ENCODE data around the gene DOCK1.
"Not testable (repeated sequence)": the region's sequence is repeated elsewhere in the genome, so short reads cannot be mapped to it uniquely, and the experiment has no call there.

The DOCK1 gene

DNA sequence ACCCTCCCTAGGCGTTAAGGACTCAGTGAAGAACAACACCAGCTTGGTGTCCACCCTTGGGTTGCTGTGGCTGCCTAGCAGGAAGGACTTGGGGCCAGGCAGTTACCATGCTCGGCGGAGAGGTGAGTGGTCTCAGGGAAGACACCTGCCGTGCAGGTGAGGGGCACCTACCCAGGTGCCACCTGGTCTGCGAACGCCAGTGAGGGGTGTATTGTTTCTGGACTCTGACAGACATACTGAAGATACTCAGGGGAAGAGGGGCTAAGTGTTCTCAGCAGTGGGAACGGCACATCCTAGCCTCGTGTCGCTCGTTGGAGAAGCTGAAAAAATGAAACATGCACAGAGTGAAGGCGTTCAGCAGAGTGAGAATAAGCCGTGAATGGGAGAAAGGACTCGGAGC lies 22.6 kb downstream of the DOCK1 start:
- DNase-seq, result no peak

DNA sequence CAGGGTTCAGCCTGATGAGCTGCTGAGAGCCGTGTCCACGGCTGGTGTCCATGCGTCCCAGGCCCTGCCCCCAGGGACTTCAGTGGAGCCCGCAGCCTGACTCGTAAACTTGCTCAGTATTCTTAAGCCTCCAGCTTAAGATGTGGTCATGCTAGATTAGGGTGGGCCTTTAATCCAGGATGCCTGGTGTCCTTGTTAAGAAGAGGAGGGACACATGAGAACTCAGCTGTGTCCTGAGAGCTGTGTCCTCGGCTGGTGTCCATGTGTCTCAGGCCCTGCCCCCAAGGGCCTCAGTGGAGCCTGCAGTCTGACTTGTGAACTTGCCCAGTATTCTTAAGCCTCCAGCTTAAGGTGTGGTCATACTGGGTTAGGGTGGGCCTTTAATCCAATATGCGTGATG lies 23.0 kb downstream of the DOCK1 start:
- no peak for DNase-seq

DNA sequence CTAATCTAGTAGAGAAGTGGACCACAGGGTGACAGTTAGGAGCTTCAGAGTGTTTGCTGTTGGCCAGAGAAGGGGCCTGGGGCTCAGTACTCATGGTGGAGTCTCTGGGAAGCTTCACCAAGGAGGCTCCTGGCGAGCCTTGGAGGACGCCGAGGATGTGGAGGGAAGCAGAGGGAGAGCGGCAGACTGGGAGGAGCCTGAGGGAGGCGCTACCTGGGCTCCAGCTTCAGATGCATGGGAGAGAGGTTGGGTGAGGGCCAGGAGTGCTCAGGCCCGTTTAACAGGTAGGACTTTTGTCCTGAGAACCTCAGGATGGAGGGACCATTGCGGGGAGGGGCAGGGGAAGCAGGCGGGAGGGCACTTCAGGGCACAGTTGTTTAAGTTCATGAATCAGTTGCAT lies 24.2 kb downstream of the DOCK1 start:
- no peak for DNase-seq

DNA sequence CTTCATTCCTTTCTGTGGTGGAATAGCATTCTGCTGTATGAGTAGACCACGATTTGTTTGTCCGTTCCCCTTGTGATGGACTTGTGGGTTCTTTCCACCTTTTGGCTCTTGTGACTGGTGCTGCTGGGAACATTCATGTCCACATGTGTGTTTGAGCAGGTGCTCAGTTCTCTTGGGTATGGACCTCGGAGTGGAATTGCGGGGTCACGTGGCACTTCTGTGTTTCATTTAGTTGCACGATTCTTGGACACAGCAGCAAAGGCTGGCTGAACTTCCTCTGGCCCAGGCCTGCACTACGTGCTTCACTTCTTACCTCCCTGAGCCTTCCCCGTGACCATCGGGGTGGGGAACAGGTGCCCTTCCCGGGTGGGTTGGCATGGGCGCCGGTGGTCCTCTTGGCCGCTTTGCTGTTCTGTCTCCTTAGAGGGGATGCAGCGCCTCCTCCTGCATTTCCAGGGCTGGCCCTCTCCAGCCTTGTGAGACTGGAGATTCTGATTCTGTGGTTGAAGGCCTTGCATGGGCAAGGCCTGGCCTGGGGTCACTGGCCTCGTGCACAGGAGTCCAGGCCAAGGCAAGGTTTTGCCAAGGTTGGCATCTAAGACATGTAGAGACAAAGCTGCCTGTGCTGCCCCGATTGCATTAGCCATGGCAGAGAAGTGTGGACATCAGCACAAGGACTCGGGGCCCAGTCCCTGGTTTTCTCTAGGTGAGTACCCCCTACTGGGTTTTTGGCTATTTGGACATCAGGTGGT lies 25.1 kb downstream of the DOCK1 start:
- DNase-seq, result no peak

- no peak for DNase-seq
These were observed 25.8 kb downstream of the DOCK1 start for GRCh38 chr10:126930883-126931503.

DNA sequence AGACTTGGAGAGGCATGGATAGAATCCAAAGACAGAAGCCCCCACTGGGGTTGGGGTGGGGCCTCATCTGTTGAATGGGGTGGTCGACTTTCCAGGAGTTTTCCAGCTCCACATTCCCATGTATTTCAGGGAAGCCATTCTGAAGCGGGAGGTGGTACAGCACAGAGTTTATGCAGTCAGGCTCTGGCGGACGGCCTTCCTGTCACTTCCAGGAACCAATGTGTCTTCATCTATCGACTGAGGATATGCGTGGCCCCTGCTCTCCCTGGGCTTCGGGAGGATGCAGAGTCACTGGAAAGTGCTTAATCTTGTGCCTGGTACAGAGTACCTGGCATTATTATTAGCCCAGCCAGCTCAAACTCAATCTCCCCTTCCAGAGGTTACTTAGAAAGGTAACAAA lies 26.3 kb downstream of the DOCK1 start:
- DNase-seq, result no peak

- DNase-seq, result no peak
These were observed 27.3 kb downstream of the DOCK1 start for GRCh38 chr10:126932516-126932915.

DNA sequence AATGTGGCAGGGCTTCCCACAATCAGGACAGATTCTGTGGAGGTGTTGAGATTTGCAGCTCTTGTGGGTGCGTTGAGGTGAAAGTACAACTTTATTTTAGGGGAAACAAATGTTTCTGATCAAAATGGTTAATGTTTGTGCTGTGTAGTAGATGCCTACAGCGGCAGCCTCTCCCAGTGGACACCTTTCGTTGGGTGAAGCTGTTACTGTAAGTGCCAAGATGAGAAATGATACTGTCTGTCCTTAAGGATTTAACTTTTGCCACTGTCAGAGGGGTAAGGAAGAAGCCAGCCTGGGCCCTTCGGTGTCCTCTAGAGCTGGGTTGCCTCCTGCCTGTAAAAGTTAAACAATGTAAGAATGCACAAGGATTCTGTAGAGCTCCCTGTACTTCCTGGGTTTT lies 27.9 kb downstream of the DOCK1 start:
- no peak for DNase-seq

- no peak for DNase-seq
These were observed 30.2 kb downstream of the DOCK1 start for GRCh38 chr10:126935263-126935946.

- no peak for DNase-seq
These were observed 31.8 kb downstream of the DOCK1 start for GRCh38 chr10:126937026-126937425.

DNA sequence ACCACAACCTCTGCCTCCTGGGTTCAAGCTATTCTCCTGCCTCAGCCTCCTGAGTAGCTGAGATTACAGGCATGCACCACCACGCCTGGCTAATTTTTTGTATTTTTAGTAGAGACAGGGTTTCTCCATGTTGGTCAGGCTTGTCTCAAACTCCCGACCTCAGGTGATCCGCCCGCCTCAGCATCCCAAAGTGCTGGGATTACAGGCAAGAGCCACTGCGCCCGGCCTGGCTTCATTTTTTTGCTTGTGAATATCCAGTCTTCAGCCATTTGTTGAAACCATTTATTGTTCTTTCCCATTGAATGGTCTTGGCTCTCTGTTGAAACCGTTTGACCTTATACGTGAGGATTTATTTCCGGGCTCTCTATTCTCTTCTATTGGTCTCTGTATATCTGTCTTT lies 32.9 kb downstream of the DOCK1 start:
- DNase-seq, result not testable (repeated sequence)

DNA sequence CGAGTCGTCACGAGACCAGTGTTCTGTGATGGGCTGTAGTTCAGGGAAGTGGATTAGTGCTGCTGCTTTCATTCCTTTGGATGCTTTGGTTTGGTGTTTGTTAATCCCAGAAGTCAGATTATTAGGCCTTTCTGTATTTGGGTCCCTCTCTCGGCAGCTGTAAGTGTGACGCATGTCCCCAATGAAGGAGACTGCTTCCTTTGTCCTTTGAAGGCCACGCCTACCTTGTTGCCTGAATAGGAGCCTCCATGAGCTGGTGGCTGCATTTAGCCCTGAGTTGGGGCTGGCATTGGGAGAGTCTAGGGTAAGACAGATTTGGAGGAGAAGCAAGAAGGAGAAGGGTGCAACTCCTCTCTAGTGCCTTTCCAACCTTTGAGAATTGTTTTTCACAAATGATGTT lies 34.5 kb downstream of the DOCK1 start:
- DNase-seq, result no peak

- DNase-seq, result no peak
These were observed 35.6 kb downstream of the DOCK1 start for GRCh38 chr10:126940670-126941310.

- DNase-seq, result no peak
These were observed 39.0 kb downstream of the DOCK1 start for GRCh38 chr10:126944191-126944590.

DNA sequence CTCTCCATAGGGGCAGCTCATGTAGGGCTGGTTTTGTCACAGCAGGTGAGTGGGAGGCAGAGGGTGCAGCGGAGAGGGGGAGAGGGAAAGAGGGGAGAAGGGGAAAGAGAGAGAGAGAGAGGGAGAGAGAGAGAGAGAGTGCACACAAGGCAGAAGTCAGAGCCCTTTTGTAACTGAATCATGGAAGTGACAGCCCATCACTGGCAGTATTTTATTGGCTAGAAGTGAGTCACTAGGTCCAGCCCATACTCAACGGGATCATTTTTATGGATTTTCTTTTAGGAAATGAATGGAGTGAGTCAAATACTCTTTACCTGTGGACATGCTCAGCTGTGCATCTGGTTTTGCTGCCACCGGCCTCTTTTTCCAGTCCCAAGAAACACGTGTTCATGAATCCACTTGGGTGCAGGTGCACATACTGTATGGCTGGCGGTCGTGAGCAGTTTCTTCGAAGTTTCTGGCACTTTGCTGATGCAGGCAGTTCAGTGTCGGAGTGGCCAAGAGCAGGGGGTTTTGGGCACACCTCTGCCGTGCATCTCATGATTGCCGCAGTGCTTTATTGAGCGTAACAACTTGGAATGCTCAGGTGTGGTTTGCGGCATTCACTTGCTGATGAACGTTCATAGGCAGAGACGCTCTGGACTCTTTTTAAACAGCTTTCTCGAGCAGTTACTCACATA lies 40.3 kb downstream of the DOCK1 start:
- DNase-seq, result no peak

DNA sequence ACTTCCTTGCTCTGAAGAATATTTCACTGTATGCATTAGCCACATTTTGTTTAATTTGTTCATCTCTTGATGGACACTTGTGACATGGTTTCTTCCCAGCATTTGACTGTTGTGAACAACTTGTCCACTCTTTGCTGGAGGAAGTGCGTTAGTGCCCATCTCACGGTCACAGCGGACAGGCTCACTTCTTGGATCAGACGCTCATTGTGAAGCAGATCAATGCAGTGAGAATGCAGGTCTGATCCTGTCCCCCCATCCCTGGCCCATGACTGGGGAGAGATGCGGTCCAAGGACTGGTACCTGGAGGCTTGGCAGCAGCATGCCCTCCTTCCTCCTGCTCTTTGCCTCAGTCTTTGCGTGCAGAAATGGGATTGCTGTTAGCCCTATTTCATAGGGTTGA lies 41.5 kb downstream of the DOCK1 start:
- DNase-seq, result no peak

GRCh38 chr10:126948355-126949160 lies 43.3 kb downstream of the DOCK1 start:
- DNase-seq, result no peak

DNA sequence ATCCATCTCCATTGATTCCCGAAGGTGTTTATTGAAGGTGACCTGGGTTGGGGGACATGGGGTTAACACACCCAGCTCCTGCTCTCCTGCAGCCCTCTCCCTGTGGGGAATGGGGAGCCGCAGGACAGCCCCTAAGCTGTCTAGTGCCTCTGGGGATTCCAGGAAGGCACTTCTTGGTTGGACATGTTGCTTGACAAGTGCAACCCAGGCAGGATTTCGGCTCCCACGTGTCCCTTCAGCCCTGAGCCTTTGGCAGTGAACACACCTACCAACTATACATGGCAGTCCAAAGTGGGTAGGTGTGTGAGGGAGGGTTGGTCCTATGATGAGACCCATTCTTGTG lies 43.9 kb downstream of the DOCK1 start:
- DNase-seq, result no peak

DNA sequence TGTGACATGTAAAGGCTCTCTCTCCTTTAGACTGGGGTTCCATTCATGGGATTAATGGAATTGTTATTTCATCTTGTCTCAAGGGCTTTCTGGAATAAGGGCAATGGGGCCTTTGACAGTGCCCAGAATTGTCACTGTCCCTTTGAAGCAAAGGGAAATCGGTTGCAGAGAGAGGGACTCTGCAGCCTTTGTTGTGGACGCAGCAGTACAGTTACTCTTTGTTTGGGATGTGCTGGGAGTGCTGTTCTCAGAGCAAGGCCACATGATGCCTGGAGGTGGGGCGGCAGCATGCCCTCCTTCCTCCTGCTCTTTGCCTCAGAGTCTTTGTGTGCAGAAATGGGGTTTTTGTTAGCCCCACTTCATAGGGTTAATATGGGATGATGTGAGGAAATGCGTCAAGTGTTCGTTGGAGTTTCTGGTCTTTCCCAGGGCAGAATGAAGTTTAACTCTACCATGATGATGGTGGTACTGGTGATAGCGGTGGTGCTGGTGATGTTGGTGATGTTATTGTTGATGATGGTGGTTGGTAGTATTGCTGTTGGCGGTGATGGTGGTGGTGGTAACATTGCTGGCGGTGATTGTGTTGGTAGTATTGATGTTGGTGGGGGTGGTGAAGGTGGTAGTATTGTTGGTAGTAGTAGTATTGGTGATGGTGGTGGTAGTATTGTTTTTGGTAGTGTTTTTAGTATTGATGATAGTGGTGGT lies 45.3 kb downstream of the DOCK1 start:
- DNase-seq, result no peak

DNA sequence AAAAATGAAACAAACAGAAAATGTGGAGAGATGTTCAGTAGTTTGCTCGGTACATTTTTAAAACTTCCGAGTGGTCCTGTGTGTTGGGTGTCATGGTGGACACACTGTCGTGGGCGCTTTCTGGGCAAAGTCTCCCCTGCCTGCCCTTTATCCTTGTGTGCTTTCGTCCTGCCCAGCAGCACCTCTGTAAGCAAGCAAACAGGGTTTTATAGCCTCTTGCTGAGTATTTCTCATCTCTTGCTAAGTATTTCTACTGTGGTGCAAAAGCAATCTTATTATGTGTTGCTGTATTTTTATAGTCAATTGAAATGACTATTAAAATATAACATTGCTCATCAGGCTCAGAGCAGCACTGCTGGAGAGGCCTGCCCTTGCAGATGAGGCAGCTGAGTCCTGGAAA lies 48.7 kb downstream of the DOCK1 start:
- DNase-seq, result no peak

- DNase-seq, result no peak
These were observed 50.2 kb downstream of the DOCK1 start for GRCh38 chr10:126955396-126955795.
